ENCODE results near the gene CGRRF1.
A peak's percentile ranks its signal among the peaks of the same experiment; 100 is the strongest.

The CGRRF1 gene, protein sequence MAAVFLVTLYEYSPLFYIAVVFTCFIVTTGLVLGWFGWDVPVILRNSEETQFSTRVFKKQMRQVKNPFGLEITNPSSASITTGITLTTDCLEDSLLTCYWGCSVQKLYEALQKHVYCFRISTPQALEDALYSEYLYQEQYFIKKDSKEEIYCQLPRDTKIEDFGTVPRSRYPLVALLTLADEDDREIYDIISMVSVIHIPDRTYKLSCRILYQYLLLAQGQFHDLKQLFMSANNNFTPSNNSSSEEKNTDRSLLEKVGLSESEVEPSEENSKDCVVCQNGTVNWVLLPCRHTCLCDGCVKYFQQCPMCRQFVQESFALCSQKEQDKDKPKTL

DNA sequence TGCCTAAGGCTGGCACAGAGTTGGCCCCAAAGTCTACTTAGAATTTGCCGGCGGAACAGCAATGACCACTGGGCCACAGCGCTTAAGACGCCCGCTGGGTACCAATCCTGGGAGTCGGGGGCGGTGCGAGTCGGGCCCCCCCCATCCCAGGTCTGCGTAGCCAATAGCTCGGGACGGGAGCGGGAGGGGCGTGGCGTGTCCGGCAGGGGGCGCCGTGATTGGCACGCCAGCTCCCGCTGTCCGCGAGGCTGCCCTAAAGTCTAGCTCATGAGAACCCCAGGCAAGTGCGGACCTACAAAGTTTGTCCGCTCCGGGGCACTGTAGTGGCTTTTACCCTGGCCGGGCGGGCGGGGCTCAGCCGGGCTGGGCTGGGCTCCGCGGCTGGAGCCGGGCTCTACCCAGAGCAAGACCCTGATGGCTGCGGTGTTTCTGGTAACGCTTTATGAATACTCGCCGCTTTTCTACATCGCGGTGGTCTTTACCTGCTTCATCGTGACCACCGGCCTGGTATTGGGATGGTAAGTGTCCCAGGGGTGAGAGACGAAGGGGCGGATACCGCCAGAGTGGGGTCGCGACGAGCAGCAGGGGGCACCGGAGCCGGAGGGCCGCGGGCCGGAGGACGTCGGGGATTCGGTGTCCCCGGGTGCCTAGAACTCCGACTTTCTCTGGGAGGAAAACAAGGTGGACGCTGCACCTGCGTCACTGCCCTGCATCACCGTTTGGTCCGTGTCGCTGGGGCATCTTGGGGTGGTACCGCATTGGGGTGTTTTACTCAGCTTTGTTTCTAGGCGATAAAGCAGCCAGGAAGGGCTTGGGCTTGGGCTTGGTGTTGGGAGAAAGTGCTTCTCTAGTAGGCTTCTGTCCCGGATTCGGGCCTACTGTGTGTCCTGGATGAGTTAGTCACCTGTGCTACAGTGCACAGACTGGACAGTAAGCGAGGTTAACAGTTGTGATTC is at the start of gene CGRRF1:
CGRRF1 (plus strand) TSS at position 361 of the 956 bp plus-strand sequence; CDS start at position 415, 54 bp downstream.
- TF ChIP-seq, protein P1, sequence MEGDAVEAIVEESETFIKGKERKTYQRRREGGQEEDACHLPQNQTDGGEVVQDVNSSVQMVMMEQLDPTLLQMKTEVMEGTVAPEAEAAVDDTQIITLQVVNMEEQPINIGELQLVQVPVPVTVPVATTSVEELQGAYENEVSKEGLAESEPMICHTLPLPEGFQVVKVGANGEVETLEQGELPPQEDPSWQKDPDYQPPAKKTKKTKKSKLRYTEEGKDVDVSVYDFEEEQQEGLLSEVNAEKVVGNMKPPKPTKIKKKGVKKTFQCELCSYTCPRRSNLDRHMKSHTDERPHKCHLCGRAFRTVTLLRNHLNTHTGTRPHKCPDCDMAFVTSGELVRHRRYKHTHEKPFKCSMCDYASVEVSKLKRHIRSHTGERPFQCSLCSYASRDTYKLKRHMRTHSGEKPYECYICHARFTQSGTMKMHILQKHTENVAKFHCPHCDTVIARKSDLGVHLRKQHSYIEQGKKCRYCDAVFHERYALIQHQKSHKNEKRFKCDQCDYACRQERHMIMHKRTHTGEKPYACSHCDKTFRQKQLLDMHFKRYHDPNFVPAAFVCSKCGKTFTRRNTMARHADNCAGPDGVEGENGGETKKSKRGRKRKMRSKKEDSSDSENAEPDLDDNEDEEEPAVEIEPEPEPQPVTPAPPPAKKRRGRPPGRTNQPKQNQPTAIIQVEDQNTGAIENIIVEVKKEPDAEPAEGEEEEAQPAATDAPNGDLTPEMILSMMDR (IDR thresholded peaks at IDR 0.05) = peak; percentile 58

DNA sequence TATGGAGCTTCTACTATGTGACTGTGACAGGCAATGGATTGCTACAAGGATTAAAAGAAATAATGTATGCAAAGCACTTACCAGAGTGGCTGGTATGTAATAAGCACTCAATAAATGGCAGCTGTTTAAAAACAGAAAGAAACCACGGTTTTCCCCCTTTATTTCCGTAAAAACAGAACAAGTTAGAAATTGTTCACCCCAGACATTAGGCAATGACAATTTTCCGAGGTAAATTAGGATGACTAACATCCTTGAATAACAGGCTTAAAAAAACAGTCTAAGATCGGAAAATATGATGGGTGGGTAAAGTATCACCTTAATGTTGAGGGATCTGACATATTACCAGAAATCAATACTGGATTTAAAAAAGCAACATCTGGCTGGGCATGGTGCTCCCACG is 47.7 kb upstream of the CGRRF1 start:
- TF ChIP-seq, protein P1 (IDR thresholded peaks at IDR 0.05) = no peak

DNA sequence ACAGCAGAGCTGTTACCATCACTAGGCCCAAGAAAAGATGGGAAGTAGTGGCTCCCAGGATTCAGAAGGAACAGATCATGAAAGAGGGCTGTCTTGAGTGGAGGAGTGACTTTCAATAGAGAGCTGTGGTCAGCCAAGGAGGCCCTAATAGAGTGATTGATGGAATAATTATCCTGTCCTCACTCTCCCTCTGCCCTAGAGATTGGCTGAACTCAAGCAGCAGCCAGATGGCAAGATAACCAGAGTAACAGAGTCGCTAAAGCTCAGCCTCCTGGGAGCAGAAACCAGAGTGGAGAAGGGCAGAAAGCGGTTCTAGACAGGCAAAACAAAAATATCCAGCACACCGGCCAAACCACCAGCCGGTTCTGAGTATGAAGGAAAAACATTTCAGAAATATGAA is 44.1 kb upstream of the CGRRF1 start:
- TF ChIP-seq, protein P1 (IDR thresholded peaks at IDR 0.05) = no peak

DNA sequence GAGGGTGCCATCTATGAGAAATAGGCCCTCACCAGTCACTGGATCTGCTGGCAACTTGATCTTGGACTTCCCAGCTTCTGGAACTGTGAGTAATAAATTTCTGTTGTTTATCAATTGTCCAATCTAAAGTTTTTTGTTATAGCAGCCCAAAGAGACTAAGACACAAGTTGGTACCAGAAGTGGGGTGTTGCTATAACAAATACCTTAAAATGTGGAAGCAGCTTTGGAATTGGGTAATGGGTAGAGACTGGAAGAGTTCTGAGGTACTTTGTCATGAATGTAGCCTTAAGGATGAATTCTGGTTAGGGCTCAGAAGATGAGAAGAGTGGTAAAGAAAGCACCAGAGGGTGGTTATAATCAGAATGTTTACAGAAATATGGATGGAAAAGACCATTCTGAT is 42.4 kb upstream of the CGRRF1 start:
- TF ChIP-seq, protein P1 (IDR thresholded peaks at IDR 0.05) = no peak

DNA sequence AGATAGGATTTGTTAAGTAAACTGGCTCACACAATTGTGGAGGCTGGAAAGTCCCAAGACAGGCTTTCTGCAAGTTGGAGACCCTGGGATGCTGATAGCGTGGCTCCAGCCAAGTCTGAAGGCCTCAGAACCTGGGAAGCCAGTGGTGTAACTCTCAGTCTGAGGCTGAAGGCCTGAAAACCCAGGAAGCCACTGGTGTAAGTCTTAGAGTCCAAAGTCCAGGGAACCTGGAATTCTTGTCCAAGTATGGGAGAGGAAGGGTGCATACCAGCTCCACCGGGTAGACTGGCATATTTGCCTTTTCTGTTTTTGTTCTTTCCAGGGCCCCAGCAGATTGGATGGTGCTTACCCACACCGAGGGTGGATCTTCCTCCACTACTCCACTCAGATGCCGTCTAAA is 39.0 kb upstream of the CGRRF1 start:
- TF ChIP-seq, protein P1 (IDR thresholded peaks at IDR 0.05) = no peak

DNA sequence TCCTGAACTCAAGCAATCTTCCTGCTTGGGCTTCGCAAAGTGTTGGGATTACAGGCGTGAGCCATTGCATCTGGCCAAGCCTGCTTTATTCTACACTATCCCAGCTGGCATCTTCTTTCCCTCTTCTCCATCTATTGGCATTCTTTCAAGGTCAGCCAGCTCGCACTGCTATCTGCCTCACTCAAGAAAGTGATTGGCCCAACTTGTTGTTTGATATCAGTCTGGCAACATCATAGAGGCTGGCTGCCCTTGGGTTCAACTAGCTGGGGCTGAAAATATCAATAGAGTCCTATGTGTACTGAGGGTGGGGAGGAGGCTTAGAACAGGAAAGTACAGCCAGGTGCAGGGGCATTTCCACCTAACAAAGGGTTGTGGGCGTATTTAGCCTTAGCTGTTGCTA is 38.1 kb upstream of the CGRRF1 start:
- TF ChIP-seq, protein P1 (IDR thresholded peaks at IDR 0.05) = no peak

DNA sequence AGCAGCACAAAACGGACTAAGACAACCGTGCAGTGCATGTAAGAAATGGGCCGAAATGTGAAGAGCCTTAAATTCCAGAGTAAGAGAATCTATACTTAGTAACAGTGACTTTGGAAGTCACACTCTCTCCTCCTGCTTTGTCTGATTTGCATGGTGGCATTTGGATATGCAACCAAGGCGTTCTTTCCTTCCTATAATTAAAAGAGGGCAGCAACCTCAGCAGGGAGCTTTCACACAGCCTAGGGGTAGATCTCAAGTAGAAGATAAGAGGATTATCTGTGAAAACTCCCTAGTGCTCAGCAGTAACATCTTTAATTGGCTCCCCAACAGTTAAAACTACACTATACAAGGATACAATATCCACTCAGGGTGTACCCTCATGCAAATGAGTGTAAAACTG is 37.4 kb upstream of the CGRRF1 start:
- TF ChIP-seq, protein P1 (IDR thresholded peaks at IDR 0.05) = no peak
